Esophagus squamous epithelium (tissue), 4 donors: ENCODE results near the gene NR4A1.

Experiments used
- CTCF ChIP-seq, 6 experiments: fragments of 450-650 bp in 4 of 6; fragments of 200-600 bp in 2 of 6; sonication (generic) in 2 of 6; IDR thresholded peaks; one replicate each; pipeline ENCODE4 v1.5.1; 2016 to 2019; ENCODE audit warnings: antibody characterized with exemption in 6 of 6, mild to moderate bottlenecking in 4 of 6, moderate library complexity in 4 of 6
- POLR2A ChIP-seq, 4 donors: fragments of 450-650 bp; IDR thresholded peaks; one replicate each; pipeline ENCODE4 v1.6.1; 2017; ENCODE audit warnings: antibody characterized with exemption in 4 of 4, mild to moderate bottlenecking in 4 of 4, moderate library complexity in 3 of 4

DNA sequence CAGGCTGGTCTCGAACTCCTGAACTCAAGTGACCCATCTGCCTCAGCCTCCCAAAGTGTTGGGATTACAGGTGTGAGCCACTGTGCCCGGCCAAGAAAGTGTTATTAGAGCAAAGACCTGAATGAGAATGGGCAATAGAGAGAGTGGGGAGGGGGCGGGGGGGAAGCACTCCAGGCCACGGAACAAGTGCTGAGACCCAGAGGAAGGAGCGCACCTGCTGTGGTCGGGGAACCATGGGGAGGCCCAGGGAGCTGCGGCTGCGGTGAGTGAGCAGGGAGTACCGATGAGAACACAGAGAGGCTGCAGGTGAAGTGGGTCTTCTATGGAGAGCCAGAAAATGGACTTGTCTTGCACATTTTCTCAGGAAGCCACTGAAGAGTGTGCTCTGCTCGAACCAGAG lies 39.0 kb downstream of the NR4A1 start:
- TF ChIP-seq POLR2A (IDR thresholded peaks at IDR 0.05) (no peak), CTCF (IDR thresholded peaks at IDR 0.05) (no peak)
